BE2C (cell line): ENCODE data around the gene MEIS1.

Experiments
- DNase-seq: peaks from one replicate; pipeline ENCODE4 v3.0.0-alpha.2; 2020
- H3K27me3 ChIP-seq: fragments of 250-450 bp; sonication (Bioruptor Pico); 2 replicates; pipeline ENCODE4 v1.5.1; 2020; ENCODE audit warnings: mild to moderate bottlenecking
- H3K36me3 ChIP-seq: fragments of 250-450 bp; sonication (Bioruptor Pico); 2 replicates; pipeline ENCODE4 v1.5.1; 2020; ENCODE audit warnings: mild to moderate bottlenecking
- H3K4me1 ChIP-seq: fragments of 250-450 bp; sonication (Bioruptor Pico); 2 replicates; pipeline ENCODE4 v1.5.1; 2020
- H3K4me3 ChIP-seq: 2 replicates; pipeline ENCODE4 v1.5.1; 2011; ENCODE audit warnings: low read depth, low read length
- H3K9me3 ChIP-seq: fragments of 250-450 bp; sonication (Bioruptor Pico); 2 replicates; pipeline ENCODE4 v1.5.1; 2020
- TF ChIP-seq, protein P1 (sequence below): IDR thresholded peaks from 2 replicates; pipeline ENCODE4 v1.5.1; 2012; ENCODE audit warnings: mild to moderate bottlenecking, low read depth, low read length

MEIS1 gene

DNA sequence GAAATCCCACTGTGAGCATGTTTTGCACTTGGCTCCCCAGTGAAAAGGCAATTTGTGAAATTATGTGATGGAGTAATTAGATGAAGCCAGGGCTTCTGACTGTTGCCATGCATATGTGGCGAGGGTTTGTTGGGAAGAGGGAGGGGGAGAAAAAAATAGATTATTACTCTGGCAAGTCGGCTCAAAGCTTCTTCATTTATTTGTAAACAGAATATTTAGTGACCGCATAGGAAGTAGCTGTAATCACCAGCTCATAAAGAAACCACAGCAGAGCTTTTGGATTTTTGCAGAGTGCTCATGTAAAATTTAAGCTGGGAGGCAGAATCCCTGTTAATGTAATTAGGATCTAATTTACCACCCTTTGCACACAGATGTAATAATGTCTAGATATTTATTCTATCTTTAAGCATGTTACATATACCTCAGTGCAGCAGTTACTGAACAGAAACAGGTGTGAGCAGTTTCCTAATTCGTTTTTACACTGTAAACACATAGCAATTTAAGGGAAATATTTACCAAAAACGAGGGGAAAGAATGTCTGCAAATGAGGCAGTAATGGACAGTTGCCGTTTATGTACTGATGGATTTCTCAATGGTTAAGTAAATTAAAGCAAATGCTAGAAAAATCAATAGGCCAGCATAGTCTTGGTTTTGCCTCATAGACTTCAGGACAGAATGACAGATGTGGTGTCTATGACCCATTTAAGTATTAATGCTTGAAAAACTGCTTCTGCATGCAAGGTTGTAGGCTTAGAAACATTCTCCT is 87.9 kb downstream of the MEIS1 start:
- TF ChIP-seq, protein P1, sequence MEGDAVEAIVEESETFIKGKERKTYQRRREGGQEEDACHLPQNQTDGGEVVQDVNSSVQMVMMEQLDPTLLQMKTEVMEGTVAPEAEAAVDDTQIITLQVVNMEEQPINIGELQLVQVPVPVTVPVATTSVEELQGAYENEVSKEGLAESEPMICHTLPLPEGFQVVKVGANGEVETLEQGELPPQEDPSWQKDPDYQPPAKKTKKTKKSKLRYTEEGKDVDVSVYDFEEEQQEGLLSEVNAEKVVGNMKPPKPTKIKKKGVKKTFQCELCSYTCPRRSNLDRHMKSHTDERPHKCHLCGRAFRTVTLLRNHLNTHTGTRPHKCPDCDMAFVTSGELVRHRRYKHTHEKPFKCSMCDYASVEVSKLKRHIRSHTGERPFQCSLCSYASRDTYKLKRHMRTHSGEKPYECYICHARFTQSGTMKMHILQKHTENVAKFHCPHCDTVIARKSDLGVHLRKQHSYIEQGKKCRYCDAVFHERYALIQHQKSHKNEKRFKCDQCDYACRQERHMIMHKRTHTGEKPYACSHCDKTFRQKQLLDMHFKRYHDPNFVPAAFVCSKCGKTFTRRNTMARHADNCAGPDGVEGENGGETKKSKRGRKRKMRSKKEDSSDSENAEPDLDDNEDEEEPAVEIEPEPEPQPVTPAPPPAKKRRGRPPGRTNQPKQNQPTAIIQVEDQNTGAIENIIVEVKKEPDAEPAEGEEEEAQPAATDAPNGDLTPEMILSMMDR, result no peak
- Histone ChIP-seq H3K9me3 (no peaks in the 10 kb centered on the region), H3K4me1 (peaks cover 4% of the 10 kb centered on the region; the same call in 1 of the 2 replicates), H3K4me3 (no peak overlapping the region), H3K36me3 (no peaks in the 10 kb centered on the region), H3K27me3 (no peaks in the 10 kb centered on the region)
- DNase-seq, result no peak

DNA sequence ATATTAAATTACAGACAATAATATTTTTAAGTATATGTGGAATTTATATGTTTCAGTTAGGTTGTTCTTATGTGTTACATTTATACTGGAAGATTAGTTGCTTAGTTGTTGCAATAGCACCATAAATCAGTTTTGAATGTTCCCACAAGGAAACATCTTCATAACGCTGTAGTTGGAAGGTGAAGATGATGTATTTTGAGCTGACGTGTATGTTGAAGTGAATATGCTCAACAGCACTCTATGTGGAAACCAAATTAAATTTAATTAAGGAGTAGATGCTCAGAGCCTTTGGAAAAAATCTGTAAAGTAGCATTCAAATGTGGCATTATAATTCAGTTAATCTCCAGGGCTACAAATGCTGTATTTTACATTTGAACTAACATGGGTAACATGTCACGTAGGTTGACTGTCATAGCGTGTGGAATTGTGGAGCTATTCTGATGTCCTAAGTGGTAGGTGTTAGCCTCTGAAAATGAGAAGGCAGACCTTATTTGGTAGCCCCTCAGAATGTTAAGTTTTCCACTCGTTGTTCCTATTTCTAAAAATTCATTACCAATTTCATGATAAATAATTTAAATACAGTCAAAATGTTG is 88.5 kb downstream of the MEIS1 start:
- no peak for DNase-seq
- peaks cover 4% of the 10 kb centered on the region; the same call in 1 of the 2 replicates for H3K4me1 ChIP-seq
- TF ChIP-seq, protein P1, result no peak
- H3K4me3 ChIP-seq, result no peak overlapping the region
- no peaks in the 10 kb centered on the region for H3K27me3 ChIP-seq
- no peaks in the 10 kb centered on the region for H3K36me3 ChIP-seq
- no peaks in the 10 kb centered on the region for H3K9me3 ChIP-seq

DNA sequence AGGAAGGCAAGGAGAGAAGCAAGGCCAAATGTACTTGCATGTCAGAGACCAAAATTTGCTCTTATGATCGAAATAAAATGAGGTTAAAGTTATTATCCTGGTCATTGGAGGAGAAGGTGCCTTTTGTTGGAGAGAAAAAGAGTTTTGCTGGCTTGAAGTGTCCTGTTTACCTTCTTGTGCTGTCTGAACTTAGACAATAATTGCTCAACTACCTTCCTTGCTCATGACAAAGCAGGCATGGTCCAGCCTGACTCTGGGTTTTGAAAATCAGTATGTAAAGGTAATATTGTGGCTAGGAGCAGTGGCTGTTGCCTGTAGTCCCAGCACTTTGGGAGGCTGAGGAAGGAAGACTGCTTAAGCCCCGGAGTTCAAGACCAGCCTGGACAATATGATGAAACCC is 89.1 kb downstream of the MEIS1 start:
- TF ChIP-seq, protein P1, result no peak
- no peak for DNase-seq

DNA sequence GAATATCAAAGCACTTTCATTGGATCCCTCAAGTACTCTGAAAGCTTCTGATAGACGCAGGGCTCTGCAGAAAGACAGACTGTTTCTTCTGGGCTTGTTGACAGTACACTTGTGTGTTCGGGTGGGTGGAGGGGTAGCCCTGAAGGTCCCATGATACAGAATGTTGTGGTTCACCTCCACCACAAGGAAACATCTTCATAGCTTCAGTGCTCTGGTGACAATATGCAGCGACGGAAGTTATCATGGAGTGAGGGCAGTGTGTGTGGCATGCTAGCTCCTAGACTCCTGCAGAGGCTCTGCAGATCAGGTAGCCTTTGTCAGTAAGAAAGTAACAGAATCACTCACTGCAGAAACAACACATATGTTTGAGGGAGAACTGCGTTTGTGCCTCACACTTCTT is 90.7 kb downstream of the MEIS1 start:
- Histone ChIP-seq H3K4me3 (no peak overlapping the region), H3K9me3 (no peaks in the 10 kb centered on the region), H3K36me3 (no peaks in the 10 kb centered on the region), H3K27me3 (no peaks in the 10 kb centered on the region), H3K4me1 (peaks cover 4% of the 10 kb centered on the region; the same call in 1 of the 2 replicates)
- TF ChIP-seq, protein P1, result no peak
- DNase-seq, result no peak

More for the DNA sequence above, 89.1 kb downstream of the MEIS1 start:
- H3K4me1 ChIP-seq, result peaks cover 4% of the 10 kb centered on the region; the same call in 1 of the 2 replicates
- no peaks in the 10 kb centered on the region for H3K9me3 ChIP-seq
- H3K4me3 ChIP-seq, result no peak overlapping the region
- H3K36me3 ChIP-seq, result no peaks in the 10 kb centered on the region
- H3K27me3 ChIP-seq, result no peaks in the 10 kb centered on the region

DNA sequence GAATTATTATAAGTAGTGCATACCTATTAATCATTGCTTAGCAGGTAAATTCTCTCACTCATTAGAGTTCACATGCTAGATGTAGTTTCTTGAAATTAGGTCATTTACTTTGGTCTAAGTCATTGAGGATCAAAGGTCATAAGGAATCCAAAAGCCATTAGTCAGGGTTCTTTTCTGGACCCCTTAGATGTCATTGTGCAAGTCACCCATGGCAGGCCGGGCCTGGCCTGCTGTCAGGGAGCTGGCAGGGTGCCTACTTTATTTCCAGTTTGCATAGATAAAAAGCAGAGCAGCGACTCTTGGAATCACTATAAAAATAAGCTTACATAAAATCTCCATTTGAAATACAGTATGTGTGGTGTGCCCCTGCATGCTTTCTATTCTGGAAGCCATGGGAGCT is 91.3 kb downstream of the MEIS1 start:
- no peaks in the 10 kb centered on the region for H3K36me3 ChIP-seq
- TF ChIP-seq, protein P1, result no peak
- DNase-seq, result peak; percentile 52
- H3K4me1 ChIP-seq, result peaks cover 4% of the 10 kb centered on the region; the same call in 1 of the 2 replicates
- no peaks in the 10 kb centered on the region for H3K27me3 ChIP-seq
- no peak overlapping the region for H3K4me3 ChIP-seq
- H3K9me3 ChIP-seq, result no peaks in the 10 kb centered on the region
